Measurements from ENCODE around the gene SNX9. TPM values are rescaled to one million over a fixed set of nuclear protein-coding genes. Genes with fewer than 3 reads are reported as not detected.
"Not testable (repeated sequence)": the region's sequence is repeated elsewhere in the genome, so short reads cannot be mapped to it uniquely, and the experiment has no call there.

Gene SNX9
- total RNA-seq, 1 donor from 2014 or later, result 28.6 TPM

DNA sequence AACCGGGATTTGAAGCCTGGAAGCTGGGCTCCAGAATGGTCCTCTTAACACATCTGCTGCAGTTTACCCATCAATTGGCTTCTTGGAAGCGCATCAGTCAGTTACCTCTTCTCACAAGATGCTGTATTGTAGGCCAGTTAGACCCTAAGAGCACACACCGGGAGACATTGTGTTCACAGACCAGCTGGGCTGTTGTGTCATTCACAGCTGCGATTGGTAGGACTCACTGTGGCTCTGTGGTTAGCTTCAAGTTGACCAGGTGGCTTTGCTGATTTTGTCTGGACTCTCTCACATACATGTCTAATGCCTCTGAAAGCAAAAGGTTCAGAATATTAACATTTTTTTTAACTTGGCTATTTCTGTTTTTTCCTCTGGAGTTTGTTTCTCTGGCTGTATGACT lies 64.8 kb downstream of the SNX9 start:
- DNase-seq, result no peak

DNA sequence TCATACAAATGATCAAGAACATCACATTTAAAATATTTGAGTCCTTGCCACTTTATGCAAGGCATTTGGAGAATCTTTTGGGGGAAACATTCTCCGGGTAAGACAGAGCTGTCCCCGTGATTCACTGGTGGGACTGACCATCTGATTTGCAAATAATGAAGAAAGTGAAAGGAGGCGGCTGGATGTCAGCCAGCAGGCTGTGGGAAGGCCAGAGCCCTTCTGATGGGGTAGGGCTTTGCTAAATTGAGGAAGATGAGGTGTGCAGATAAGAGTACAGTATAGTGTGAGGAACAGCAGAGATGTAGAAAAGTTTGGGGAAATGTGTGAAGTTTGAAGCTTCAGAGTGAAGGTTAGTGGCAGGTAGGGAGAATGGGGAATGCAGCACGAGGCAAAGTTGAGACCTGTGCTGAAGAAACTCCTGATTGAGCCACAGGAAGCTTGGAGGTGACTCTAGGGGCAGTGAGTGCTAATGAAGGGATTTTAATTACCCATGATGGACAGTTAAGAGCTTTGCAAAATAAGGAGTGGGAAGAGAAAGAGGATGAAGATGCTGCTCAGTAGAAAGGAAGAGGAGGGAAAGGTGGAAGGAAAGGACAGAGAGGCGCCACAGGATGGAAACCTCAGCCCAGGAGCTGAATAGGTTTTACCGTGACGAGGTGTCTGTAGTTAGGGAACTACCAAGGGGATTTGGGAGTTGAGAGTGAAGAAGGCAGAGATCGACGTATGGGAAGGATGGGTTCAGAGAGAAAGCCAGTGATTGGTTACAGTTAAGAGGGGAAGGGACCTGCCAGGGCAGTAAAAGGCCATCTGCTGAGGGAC lies 68.7 kb downstream of the SNX9 start:
- no peak for DNase-seq

DNA sequence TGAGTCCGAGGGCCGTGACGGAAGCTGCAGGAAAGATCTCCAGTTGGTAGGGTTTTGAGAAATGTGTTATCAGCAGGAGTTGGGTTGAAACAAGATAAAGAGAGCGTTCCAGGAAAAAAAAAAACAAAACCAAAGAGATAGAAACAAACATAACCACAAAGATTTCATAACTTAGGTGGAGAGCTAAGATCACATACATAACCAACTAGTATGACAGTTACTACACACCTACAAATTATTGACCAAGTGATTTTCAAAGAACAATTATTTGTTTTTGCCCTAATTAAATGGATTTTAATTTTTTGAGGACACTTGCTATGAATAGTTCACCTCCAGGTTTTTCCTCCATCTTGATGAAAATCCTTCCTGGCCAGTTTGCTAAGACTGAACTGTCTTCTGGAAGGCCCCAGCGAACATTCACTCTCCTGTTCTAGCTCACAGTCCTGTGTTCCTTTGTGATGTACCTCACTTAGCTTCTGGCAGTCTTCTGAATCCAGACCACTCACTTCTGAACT lies 69.4 kb downstream of the SNX9 start:
- DNase-seq, result no peak

DNA sequence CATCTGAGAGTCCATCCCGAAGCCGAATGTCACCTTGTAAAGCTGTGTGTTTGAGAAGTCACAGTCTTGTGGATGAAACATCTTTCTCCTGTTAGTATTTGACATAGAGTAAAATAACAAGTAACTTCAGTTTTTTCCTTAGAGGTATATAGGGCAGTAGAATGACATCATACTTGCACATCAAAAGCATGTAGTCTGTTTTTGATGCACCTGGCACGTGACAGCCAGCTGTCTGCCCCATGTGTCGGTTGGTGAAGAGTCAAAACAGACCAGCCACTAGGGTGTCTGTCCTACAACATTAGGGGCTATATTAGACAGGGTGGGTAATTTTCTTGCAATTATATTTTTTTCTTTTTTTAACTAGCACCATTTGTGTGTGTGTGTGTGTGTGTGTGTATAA lies 70.2 kb downstream of the SNX9 start:
- DNase-seq, result no peak

DNA sequence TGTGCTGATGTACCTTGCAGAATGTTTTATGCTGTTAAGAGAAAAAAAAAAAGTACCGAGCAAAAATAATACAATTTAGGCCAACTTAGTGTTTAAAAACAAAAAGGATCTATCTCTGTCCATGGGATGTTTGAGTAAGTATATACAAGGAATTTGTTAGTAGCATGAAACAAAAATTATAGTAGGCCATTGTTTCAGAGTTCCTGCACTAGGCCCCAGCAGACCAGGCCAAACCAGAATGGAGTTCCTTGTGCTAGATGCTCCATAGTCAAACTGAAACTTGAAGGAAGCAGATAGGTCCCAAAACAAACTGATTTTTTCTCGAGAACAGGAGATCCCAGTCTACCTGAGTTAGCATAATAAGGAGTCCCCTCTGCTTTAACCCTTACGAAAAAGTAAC lies 72.5 kb downstream of the SNX9 start:
- no peak for DNase-seq

DNA sequence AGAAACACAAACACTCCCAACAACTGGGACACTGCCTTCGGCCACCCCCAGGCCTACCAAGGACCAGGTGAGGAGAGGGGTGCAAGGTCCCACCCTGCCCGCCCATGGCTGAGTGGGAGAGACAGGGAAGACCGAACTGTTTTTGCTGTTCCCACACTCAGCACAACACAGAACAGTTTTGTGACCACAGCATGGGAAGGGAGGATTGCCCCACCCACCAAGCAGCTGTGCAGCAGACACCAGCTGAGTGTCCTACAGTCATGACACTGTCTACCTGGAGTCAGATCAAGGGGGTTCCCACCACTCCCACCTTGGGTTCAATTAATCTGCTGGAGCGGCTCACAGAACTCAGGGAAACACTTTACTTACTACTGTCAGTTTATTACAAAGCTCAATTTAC lies 73.9 kb downstream of the SNX9 start:
- DNase-seq, result no peak

DNA sequence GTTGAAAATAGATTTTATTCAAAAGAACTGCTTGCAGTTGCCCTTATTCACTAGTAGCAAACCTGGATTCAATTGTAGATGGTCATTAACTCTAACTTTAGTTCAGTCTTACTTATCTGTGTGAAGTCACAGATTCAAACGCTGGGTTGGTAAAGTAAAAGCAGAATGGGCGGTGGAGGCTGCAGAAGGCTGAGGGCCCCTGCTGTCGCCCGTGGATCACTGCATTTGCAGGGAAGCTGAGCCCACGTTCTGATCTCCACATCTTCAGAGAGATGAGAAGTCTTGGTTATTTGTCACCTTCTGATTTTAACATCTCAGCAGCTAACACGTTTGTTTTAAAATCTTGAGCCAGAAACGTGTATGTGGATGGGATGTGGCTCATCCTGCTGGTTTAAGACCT lies 75.1 kb downstream of the SNX9 start:
- no peak for DNase-seq

DNA sequence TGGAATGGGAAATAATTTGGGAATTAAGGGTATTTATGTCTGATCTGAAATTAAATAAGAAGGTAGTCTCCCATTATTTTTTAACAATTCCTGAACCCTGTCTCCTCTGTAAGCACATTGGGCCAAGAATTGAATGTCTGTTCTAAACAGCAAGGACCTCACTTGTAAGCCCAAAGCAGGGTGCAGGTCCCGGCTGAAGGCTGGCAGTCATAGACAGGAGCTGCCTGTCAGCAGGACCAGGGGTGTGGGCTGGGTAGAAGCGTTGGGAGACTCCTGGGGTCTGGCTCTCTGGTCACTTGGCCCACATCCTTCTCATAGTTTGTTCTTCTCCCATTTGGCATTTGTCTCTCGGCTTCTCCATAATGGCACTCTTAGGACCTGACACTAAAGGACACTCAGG lies 75.6 kb downstream of the SNX9 start:
- DNase-seq, result no peak

DNA sequence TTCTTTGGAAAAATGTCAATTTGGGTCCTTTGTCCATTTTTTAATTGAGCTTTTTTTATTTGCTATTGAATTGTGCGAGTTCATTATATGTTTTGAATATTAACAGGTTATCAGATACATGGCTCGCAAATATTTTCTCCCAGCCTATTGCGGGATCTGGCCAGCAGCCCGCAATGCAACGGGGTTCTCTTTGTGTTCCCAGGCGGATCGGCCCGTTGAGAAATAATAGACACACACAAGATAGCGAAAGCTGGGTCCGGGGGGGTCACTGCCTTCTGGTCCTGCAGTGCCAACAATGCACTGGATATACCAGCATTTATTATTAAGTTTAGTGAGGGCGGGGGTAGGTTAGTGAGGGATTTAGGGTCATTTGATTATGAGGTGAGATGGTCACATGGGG lies 77.2 kb downstream of the SNX9 start:
- not testable (repeated sequence) for DNase-seq

DNA sequence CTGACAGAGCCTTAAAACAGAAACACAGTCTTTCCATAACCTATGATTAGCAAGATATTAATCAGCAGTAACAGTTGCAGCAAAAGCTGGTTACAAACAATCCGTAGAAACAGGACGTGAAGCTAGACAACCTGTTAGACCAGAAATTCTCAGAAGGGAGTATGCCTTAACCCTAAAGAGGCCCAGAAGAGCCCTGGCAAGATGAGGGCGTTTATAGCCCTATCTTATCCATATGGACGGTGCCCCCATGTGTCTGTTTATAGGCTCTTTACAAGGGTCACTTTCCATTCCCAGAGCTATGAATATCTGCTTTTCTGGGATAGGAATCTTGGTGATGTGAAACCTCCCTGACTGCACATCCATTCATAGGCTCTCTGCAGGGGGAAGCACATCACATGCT lies 77.7 kb downstream of the SNX9 start:
- not testable (repeated sequence) for DNase-seq

DNA sequence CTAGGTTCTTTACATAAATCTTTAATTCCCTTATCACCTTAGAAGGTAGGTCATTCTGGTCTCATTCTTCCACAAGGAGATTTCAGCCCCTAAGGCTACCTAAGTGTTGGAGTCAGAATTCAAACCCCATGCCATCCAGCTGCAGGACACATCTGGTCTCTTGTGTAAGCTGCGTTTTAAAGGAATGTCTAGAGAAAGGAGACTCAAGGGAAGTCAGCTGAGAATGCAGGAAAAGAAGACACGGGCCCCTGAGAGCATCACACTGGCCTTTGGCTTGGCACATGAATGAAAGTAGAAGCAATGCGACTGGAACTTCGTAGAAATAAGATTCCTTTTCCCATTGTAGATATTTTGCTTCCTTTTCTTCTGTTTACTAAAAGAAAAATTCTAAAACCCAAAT lies 82.0 kb downstream of the SNX9 start:
- no peak for DNase-seq

DNA sequence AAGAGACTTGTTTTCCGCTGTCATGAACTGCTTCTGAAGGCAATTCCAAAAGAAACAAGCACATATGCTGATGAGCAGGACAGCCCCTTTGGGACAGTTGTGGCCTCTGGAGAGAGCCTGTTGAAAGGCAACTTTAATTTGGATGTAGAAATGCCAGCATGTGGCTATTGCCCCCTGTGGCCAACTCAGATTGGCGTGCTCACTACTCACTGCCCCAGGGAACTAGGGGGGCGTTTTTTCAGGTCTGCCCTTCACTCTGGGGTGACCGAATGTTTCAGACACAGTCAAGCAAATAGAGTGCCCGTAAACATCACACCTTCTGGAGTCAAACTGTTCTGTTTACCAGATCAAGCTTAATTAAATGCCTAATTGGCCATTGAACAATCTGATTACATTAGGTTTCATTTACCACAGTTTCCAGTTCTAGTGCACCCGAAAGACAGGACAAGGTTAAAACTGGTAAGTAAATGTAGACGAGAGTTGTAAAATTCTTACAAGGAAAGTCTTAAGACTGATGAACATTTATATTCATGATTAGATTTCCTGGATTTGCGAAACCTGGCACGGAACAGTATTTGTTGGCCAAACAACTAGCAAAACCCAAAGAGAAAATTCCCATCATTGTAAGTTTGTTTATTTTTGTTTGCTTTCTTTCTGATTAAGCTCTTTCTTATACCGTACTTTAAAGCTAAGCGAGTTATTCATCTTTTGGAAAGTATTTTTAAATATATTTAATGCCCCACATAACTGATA lies 82.7 kb downstream of the SNX9 start:
- DNase-seq, result no peak

DNA sequence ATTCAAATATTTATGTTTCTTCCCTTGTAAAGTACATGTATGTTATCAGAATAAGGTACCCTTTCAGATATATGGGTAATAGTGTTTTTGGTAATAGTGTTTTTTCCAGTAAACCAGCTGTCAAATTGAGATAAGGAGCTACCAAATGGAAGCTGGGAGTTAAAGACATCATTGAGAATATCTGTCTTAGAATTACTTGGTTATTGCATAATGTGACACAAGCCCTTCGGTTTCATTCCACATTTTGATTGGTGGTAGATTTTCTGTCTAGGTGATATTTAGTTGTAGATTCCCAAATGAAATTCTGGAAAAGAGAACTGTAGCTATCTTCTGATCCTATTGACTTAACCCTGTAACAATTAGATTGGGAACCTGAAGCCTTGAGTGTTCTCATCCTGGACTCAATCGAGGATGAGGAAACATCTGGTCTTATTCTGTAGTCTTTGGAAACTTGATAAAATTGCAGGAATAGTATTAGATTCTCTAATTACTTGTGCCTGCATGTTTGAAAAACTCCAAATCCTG lies 83.6 kb downstream of the SNX9 start:
- no peak for DNase-seq

DNA sequence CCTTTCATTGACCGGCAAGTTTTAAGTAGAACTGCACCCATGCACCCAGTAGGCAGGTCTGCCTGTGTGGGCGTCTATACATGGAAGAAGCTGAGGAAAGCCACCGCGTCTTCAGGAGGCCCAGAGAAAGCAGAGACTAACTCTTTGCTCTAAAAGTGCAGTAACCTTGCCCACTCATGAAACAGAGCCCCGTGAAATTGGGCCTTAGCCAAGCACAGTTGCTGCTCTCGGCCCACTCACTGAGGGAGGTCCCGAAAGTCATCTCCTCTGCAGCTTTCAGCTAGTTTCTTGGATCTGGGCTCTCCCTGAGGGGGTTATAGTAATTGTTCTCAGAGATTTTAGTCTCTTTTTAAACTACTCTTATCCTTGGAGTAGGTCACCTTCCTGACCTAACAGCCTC lies 84.6 kb downstream of the SNX9 start:
- no peak for DNase-seq

DNA sequence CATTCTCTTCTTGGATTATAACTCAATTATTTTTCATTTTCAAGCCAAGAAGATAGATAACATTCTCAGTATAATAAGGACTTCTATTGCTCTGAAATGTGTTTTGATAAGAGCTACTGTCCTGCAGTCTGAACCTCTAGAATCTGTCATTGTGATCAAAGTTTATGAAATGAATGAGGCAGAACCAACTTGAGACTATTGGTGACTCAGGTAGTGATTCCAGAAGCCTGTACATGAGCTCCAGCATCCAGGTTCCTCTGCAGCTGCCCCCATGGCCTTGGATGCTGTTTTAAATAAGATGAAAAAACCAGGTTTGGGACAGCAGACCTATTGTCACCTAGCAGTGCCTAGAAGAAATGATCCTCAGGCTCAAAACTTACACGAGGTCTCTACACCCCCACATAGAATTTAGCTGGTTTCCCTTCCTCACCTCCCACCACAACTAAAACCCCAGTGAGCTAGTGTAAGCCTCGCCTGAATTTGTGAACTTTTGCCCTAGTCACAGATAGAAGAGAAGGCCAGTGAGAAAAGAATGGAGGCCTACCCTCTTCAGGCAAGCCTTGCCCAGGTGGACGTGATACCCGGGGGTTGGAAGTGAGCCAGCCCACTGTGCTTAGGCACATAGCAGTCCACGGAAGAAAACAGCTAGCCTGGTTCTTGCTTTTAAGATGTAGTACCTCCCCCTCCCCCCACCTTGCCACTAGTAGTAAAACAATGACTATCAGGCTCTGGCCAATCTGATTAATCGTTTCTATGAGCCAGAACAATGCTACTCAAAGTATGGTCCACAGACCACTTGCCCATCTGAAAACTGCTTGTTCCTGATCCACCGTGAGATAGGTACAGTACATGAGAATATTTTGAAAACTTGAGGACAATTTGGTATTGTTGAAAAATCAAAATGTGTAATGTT lies 85.6 kb downstream of the SNX9 start:
- no peak for DNase-seq

DNA sequence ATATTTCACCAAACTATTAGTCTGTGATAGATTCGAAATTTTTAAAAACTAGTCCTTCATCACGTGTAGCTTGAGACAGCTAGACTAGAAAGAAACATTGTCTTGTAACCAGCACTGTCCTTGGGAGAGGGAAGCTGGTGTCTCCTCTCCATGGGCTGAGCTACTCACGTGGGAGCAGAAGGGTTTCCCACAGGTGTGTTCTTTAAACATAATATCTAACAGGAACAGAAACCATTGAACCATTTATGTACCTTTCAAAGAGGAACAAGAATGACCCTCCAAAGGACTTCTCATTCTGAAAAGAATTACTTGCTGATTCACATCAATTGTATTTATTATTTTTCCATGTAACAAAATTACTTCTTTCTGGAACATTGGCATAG lies 86.2 kb downstream of the SNX9 start:
- DNase-seq, result no peak

DNA sequence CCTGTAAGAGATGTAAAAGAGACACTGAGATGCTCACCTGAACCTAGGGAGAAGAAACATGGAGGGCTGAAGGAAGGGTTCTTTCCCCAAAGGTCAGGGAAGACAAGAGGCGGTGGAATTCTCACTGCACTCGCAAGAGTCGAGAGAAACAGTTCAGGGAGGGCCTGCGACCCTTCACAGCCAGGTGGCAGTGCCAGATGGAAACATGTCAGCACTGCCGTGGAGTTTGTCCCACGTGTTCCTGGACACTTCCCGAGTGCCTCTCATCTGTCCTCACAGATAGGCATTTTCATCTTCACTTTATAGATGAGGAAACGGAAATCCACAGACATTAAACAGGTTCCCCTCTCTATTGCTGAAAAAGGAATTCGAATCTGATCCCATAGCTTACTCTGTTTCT lies 88.2 kb downstream of the SNX9 start:
- no peak for DNase-seq

DNA sequence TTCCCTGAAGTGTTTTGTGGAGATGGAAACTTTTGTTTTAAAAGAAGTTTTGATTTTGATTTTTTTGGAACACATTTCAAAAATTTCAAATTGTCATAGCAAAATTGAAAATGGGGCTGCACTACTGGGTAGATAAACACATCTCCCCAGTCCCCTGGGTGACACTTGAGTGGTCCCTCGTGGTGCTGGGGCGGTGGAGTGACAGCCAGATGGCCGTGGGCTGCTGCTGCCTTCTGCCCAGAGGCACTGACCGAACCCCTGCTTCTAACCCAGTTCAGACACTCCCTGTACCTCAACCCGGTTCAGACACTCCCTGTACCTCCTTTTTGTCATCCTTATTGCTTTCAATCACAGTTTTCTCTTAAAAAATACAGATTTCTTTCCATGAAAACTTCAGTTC lies 88.7 kb downstream of the SNX9 start:
- no peak for DNase-seq

DNA sequence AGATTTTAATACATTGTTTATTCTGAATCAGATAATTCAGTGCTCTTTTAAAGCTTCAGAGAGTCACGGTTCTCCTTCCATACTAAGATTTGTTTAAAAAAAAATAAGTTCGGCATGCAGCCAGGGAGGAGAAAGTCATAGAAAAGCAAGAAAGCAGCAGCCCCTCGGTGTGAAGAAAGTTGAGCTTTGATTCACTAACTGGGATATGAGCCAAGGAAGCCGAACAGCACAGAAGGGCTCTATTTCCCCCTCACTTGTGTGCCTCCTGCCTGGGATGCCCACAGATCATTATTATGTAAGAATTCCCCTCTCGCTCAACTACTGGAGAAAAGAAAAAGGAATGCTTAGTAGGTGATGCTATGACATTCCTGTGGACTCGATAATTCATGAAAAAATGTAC lies 89.3 kb downstream of the SNX9 start:
- no peak for DNase-seq

DNA sequence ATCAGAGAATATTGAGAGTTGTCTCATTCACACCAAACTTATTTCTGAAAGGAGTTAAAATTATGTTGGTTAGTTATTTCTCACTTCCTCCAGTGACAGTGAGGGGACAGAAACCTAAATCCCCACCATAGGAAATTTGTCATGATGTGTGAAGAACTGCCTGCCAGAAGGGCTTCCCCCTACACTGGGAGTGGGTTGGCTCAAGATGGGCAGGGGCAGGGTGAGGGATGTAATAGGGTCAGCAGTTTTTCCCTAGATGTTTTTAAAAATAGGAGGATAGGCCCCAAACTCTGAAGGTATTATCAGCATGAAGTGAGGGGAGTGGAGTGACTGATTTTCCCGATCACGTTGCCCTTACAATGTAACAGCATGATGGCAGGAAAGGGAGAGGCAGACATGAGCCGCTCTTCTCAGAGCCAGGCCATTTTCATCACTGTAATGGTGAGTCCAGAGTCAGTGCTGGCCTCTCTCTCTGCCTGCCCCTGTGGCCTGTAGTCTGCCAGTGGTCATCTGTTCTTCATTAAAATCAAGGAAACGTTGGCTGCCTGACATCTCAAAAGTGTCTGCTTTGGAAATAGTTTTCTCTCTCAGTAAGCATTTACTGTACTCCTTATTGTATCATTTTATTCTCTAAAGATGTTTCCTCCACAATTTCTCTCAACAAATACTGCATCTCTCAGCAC lies 98.8 kb downstream of the SNX9 start:
- peak; percentile 74 for DNase-seq

DNA sequence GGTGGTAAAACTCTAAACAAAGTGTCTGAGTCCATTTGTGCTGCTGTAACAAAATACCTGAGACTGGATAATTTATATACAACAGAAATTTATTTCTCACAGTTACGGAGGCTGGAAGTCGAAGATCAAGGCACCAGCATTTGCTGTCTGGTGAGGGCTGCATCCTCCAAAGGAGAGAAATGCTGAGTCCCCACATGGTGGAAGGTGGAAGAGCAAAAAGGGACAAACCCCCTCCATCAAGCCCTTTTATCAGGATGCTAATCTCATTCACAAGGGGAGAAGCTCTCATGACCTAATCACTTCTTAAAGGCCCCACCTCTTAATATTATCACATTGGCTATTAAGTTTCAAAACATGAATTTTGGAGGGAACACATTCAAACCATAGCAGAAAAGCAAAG lies 102.7 kb downstream of the SNX9 start:
- DNase-seq, result no peak

DNA sequence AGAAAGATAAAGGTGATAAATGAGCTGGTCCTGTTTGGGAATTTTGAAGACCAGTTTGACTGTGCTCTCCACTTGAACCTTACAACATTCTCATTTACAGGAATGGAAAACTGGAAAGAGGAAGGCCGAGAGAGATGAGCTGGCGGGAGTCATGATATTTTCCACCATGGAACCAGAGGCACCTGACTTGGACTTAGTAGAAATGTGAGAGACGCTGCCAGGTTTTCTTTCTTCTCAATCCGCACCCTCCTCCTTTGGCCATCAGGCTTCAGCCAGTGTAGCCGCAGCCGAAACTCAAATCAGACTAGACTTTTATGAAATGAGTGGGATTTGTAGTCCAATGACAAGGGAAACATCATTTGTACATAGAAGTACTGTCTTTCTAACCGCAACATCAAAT lies 104.0 kb downstream of the SNX9 start:
- DNase-seq, result no peak

Measured in skin of body (tissue), 2 donors.